GM18499 (cell line): Measurements from ENCODE around the gene IL32.
"Not testable (repeated sequence)": the region's sequence is repeated elsewhere in the genome, so short reads cannot be mapped to it uniquely, and the experiment has no call there.

Experiments used
- ATAC-seq: cut with Tn5 transposase; IDR thresholded peaks from one replicate; pipeline ENCODE4 v1.9.1; 2021; ENCODE audit warnings: moderate number of reproducible peaks; ENCODE audit not compliant: insufficient read depth, unreplicated experiment

Gene IL32

GRCh38 chr16:3050487-3050886 lies 15.0 kb upstream of the IL32 start:
- no peak for ATAC-seq

- ATAC-seq: no peak
These were observed 14.4 kb upstream of the IL32 start for GRCh38 chr16:3051009-3051408.

GRCh38 chr16:3051494-3051893 lies 13.9 kb upstream of the IL32 start:
- ATAC-seq: no peak

- ATAC-seq: not testable (repeated sequence)
These were observed 12.7 kb upstream of the IL32 start for GRCh38 chr16:3052571-3053329.

GRCh38 chr16:3053330-3053710 lies 12.1 kb upstream of the IL32 start:
- ATAC-seq: not testable (repeated sequence)

GRCh38 chr16:3054965-3055733 lies 10.3 kb upstream of the IL32 start:
- ATAC-seq: no peak

- not testable (repeated sequence) for ATAC-seq
These were observed 9.7 kb upstream of the IL32 start for GRCh38 chr16:3055734-3056115.

GRCh38 chr16:3056336-3057180 lies 8.9 kb upstream of the IL32 start:
- ATAC-seq: no peak

- no peak for ATAC-seq
These were observed 8.0 kb upstream of the IL32 start for GRCh38 chr16:3057181-3058138.

GRCh38 chr16:3058139-3059030 lies 7.1 kb upstream of the IL32 start:
- no peak for ATAC-seq

GRCh38 chr16:3059041-3059722 lies 6.3 kb upstream of the IL32 start:
- ATAC-seq: no peak

- no peak for ATAC-seq
These were observed 5.7 kb upstream of the IL32 start for GRCh38 chr16:3059723-3060242.

GRCh38 chr16:3060339-3061127 lies 4.9 kb upstream of the IL32 start:
- ATAC-seq: no peak

GRCh38 chr16:3062553-3062952 lies 2.9 kb upstream of the IL32 start:
- no peak for ATAC-seq

GRCh38 chr16:3063625-3064386 lies 1.6 kb upstream of the IL32 start:
- no peak for ATAC-seq

GRCh38 chr16:3065742-3066439 lies 451 bp downstream of the IL32 start:
- no peak for ATAC-seq
